Activated CD4-positive, alpha-beta T cell treated with anti-CD3 and anti-CD28 coated beads for 36 hours (primary cell): ENCODE measurements around the gene MAN2A2. TPM values are rescaled to one million over a fixed set of nuclear protein-coding genes. Genes with fewer than 3 reads are reported as not detected.
A peak's percentile ranks its signal among the peaks of the same experiment; 100 is the strongest.

Experiments used
- ATAC-seq: fragments of 200-7000 bp; cut with Tn5 transposase; one replicate; pipeline ENCODE4 v1.10.0; 2021; ENCODE audit warnings: mild to moderate bottlenecking, moderate library complexity
- CTCF ChIA-PET: fragments of 350-600 bp; sonication (Branson Sonifier 250); formaldehyde crosslinking; loops from one replicate; lab custom pipeline; 2021; ENCODE audit warnings: antibody characterized with exemption; lab: Charles Lee
- POLR2A ChIA-PET: fragments of 350-600 bp; sonication (Branson Sonifier 250); formaldehyde crosslinking; loops from one replicate; lab custom pipeline; 2021; ENCODE audit warnings: antibody characterized with exemption, inconsistent platforms; lab: Charles Lee
- DNase-seq: peaks from one replicate; pipeline ENCODE4 v3.0.0-alpha.2; 2020
- H3K27ac Mint-ChIP-seq: one replicate; pipeline ENCODE4 v1.8.0; 2021; ENCODE audit warnings: mixed read lengths
- H3K27me3 Mint-ChIP-seq: one replicate; pipeline ENCODE4 v1.8.0; 2021; ENCODE audit warnings: mixed read lengths
- H3K36me3 Mint-ChIP-seq: one replicate; pipeline ENCODE4 v1.8.0; 2021; ENCODE audit warnings: low read depth, mixed read lengths
- H3K4me1 Mint-ChIP-seq: one replicate; pipeline ENCODE4 v1.8.0; 2021; ENCODE audit warnings: mixed read lengths
- H3K4me3 Mint-ChIP-seq: one replicate; pipeline ENCODE4 v1.8.0; 2021; ENCODE audit warnings: mild to moderate bottlenecking, moderate library complexity, mixed read lengths
- H3K9me3 Mint-ChIP-seq: one replicate; pipeline ENCODE4 v1.8.0; 2021; ENCODE audit warnings: low read depth, mixed read lengths
- intact Hi-C, 2 experiments: fragments of 100-400 bp; cut with DNase I in 1 of 2; cut with micrococcal nuclease in 1 of 2; formaldehyde crosslinking; loops; one replicate each; pipeline versions ENCODE4 v1.14.2 to v1.15.1; 2022 to 2024; cut with DNase I, micrococcal nuclease
- total RNA-seq, 2 experiments: library from RNA; stranded (reverse); gene quantifications; one replicate each; pipeline ENCODE4 v1.2.3, GENCODE V29; 2021

The MAN2A2 gene
- total RNA-seq, 2 experiments from 2014 or later, result 76.6 to 104 TPM

- H3K27ac Mint-ChIP-seq, result peak overlapping the region; percentile 99
- peaks cover 26% of the 10 kb centered on the region for H3K36me3 Mint-ChIP-seq
- intact Hi-C loops, result loop anchor here (1.0 to 10.0 kb wide), 10 partner anchors 29 to 1970 kb away; partner anchors contain the start of genes AP3S2 (in 1 of the 2), CHD2 (in 1 of the 2), IDH2 (in 1 of the 2) and MAN2A2 (in 1 of the 2)
- DNase-seq, result no peak
- H3K4me1 Mint-ChIP-seq, result peaks cover 47% of the 10 kb centered on the region
- ATAC-seq, result no peak
- ChIA-PET CTCF (interaction anchor here (0.5 to 11.3 kb wide), 43 partner anchors 8 to 613 kb away, joined by 3 to 164 read pairs (median 4); partner anchors contain the start of genes BLM, FES, MAN2A2 and RCCD1), POLR2A (interaction anchor here (0.6 to 2.2 kb wide), 8 partner anchors 28 to 89 kb away, joined by 3 to 15 read pairs (median 4); partner anchors contain the start of genes MAN2A2 and PRC1)
- peak overlapping the region; percentile 99 for H3K4me3 Mint-ChIP-seq
- H3K27me3 Mint-ChIP-seq, result no peaks in the 10 kb centered on the region
- H3K9me3 Mint-ChIP-seq, result no peaks in the 10 kb centered on the region
Observed at GRCh38 chr15:90932660-90932991, 29.5 kb downstream of the MAN2A2 start.

- peak overlapping the region; percentile 49 for H3K27ac Mint-ChIP-seq
Observed at GRCh38 chr15:90933301-90933700, 30.2 kb downstream of the MAN2A2 start.

GRCh38 chr15:90934256-90934948 lies 31.3 kb downstream of the MAN2A2 start:
- H3K27me3 Mint-ChIP-seq, result no peaks in the 10 kb centered on the region
- peaks cover 29% of the 10 kb centered on the region for H3K36me3 Mint-ChIP-seq
- peak overlapping the region; percentile 86 for H3K27ac Mint-ChIP-seq
- ATAC-seq (peak; percentile 37), DNase-seq (peak; percentile 95)
- H3K9me3 Mint-ChIP-seq, result no peaks in the 10 kb centered on the region
- CTCF ChIA-PET, result interaction anchor here (0.5 to 11.3 kb wide), 27 partner anchors 9 to 1191 kb away, joined by 3 to 164 read pairs (median 5); partner anchors contain the start of genes BLM, FES, MAN2A2 and RCCD1
- intact Hi-C loops, result loop anchor here (1.0 to 10.0 kb wide), 10 partner anchors 20 to 1968 kb away; partner anchors contain the start of genes AP3S2 (in 1 of the 2), BLM (in 1 of the 2), CHD2 (in 1 of the 2) and IDH2 (in 1 of the 2)
- H3K4me3 Mint-ChIP-seq, result peak overlapping the region; percentile 63
- POLR2A ChIA-PET, result interaction anchor here (1.2 to 1.8 kb wide), 5 partner anchors 20 to 217 kb away, joined by 4 to 14 read pairs (median 7); partner anchors contain the start of genes BLM, MAN2A2 and RCCD1
- peaks cover 41% of the 10 kb centered on the region for H3K4me1 Mint-ChIP-seq

More at GRCh38 chr15:90933301-90933700, 30.2 kb downstream of the MAN2A2 start:
- Mint-ChIP-seq H3K9me3 (no peaks in the 10 kb centered on the region), H3K4me1 (peaks cover 47% of the 10 kb centered on the region), H3K27me3 (no peaks in the 10 kb centered on the region), H3K4me3 (peak overlapping the region; percentile 99), H3K36me3 (peaks cover 27% of the 10 kb centered on the region)
- DNase-seq (no peak), ATAC-seq (no peak)
- CTCF ChIA-PET, result interaction anchor here (0.6 to 11.3 kb wide), 28 partner anchors 8 to 733 kb away, joined by 3 to 164 read pairs (median 6); partner anchors contain the start of genes FES, MAN2A2 and RCCD1
- POLR2A ChIA-PET, result interaction anchor here (0.6 to 2.2 kb wide), 3 partner anchors 31 to 88 kb away, joined by 3 to 15 read pairs (median 3); partner anchors contain the start of gene MAN2A2
- intact Hi-C loops, result loop anchor here (5.0 to 10.0 kb wide), 6 partner anchors 96 to 1969 kb away; partner anchors contain the start of genes AP3S2 (in 1 of the 2), CHD2 (in 1 of the 2), IDH2 (in 1 of the 2) and NGRN (in 1 of the 2)

DNA sequence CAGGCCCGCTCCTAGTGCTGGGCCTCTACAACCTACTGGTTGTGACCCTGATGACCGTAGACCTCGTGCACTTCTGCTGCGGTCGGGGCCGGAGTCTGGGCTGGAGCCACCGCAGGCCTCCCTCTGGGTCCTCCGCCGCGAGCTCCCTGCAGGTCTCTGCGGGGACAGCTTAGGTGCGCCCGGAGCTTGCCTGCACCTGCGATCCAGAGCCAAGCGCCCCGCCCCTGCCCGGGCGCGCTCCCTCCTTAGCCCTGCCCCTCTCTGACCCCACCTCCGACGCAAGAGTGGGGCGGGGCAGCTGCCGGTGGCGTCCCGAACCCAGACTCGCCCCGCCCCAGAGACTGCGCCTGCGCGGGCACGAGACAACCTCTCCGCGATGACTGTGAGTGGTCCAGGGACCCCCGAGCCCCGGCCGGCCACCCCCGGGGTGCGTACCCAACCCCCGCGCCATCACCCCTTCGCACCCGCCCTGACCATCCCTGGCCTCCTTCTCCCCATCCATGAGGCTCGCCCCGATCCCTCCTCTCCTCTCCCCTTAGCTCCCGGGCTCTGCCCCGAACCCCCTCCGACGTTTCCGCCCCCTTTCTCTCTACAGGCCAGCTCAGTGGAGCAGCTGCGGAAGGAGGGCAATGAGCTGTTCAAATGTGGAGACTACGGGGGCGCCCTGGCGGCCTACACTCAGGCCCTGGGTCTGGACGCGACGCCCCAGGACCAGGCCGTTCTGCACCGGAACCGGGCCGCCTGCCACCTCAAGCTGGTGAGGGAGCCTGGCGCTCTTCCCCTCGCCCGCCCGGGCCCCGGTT lies 32.0 kb downstream of the MAN2A2 start, which contains the start of gene UNC45A:
Gene UNC45A (plus strand): TSS at position 337 of the 803 bp plus-strand sequence. CDS start 40 bp downstream, at position 377.
- Mint-ChIP-seq H3K4me3 (peak within 1 kb of the TSS; percentile 63), H3K9me3 (no peaks in the 10 kb centered on the region), H3K4me1 (peaks cover 36% of the 10 kb centered on the region), H3K36me3 (peaks cover 30% of the 10 kb centered on the region), H3K27me3 (no peaks in the 10 kb centered on the region), H3K27ac (peak within 1 kb of the TSS; percentile 86)
- CTCF ChIA-PET, result interaction anchor here (0.5 to 11.3 kb wide), 24 partner anchors 9 to 1192 kb away, joined by 3 to 164 read pairs (median 4); partner anchors contain the start of genes BLM, FES, MAN2A2 and RCCD1
- DNase-seq, result peak; percentile 98
- intact Hi-C loops, result loop anchor here (1.0 to 10.0 kb wide), 15 partner anchors 20 to 1967 kb away; partner anchors contain the start of genes BLM (in 2 of the 2), PRC1 (in 2 of the 2), AP3S2 (in 1 of the 2) and CHD2 (in 1 of the 2)
- ATAC-seq, result peak; percentile 77
- POLR2A ChIA-PET, result interaction anchor here (0.6 to 1.8 kb wide), 9 partner anchors 13 to 258 kb away, joined by 3 to 14 read pairs (median 6); partner anchors contain the start of genes BLM, MAN2A2 and RCCD1

DNA sequence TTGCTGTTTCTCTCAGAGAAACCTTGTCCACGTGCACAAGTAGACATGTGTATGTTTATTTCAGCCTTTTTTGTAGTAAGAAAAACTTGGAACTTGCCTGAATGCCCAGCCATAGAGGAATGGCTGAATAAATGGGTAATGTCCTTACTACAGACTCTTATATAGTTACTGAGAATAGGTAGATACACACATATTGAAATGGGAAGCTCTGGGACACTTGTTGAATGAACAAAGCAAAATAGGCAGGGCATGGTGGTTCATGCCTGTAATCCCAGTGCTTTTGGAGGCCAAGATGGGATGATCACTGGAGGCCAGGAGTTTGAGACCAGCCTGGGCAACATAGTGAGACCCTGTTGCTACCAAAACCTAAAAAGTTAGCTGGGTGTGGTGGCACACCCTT lies 33.7 kb downstream of the MAN2A2 start:
- Mint-ChIP-seq H3K27me3 (no peaks in the 10 kb centered on the region), H3K4me1 (peaks cover 24% of the 10 kb centered on the region), H3K27ac (no peak overlapping the region), H3K4me3 (peak overlapping the region; percentile 63), H3K36me3 (peaks cover 26% of the 10 kb centered on the region), H3K9me3 (no peaks in the 10 kb centered on the region)
- ChIA-PET POLR2A (interaction anchor here (0.6 kb wide), 1 partner anchor 1754 kb away, joined by 3 read pairs; no protein-coding TSS in a partner anchor), CTCF (interaction anchor here (0.7 to 11.3 kb wide), 5 partner anchors 11 to 77 kb away, joined by 3 to 164 read pairs (median 6); partner anchors contain the start of genes MAN2A2 and RCCD1)
- ATAC-seq, result no peak
- no peak for DNase-seq
- intact Hi-C loops, result loop anchor here in 1 of 2 experiments (10.0 kb wide), 1 partner anchor 1362 kb away; the partner anchor contains the start of gene TICRR

DNA sequence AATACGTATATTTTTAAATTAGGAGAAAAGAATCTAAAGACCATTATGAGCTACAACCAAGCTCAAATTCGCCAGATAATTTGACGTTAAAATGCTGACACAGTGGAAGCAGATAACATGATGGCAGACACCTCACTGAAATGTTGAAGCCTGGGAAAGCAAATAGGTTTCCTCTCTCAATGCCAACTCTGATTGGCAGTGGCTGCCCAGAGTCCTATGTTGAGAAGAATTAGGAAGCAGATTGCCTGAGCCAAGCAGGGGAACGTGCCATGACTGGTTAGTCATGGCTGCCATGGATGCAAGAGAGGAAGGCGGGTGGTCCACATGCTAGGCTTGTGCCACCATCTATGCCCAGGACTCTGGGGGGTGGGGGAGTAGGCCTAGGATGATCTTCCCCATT lies 35.2 kb downstream of the MAN2A2 start:
- Mint-ChIP-seq H3K27me3 (no peaks in the 10 kb centered on the region), H3K4me1 (peaks cover 19% of the 10 kb centered on the region), H3K4me3 (no peak overlapping the region), H3K9me3 (no peaks in the 10 kb centered on the region), H3K27ac (no peak overlapping the region), H3K36me3 (peaks cover 33% of the 10 kb centered on the region)
- ChIA-PET POLR2A (no interaction called here), CTCF (interaction anchor here (0.8 to 11.3 kb wide), 2 partner anchors 20 to 233 kb away, joined by 3 to 139 read pairs; partner anchors contain the start of gene RCCD1)
- no peak for DNase-seq
- intact Hi-C loops, result loop anchor here in 1 of 2 experiments (10.0 kb wide), 1 partner anchor 1363 kb away; the partner anchor contains the start of gene TICRR
- no peak for ATAC-seq

- no peak for DNase-seq
- ChIA-PET CTCF (interaction anchor here (0.5 to 11.3 kb wide), 4 partner anchors 19 to 235 kb away, joined by 3 to 139 read pairs (median 3); partner anchors contain the start of gene RCCD1), POLR2A (interaction anchor here (1.2 kb wide), 1 partner anchor 15 kb away, joined by 4 read pairs; the partner anchor contains the start of gene RCCD1)
- Mint-ChIP-seq H3K27me3 (no peaks in the 10 kb centered on the region), H3K36me3 (peaks cover 37% of the 10 kb centered on the region), H3K9me3 (no peaks in the 10 kb centered on the region), H3K27ac (no peak overlapping the region), H3K4me1 (peaks cover 10% of the 10 kb centered on the region), H3K4me3 (no peak overlapping the region)
- ATAC-seq, result no peak
- intact Hi-C loops, result loop anchor here in 1 of 2 experiments (10.0 kb wide), 1 partner anchor 1365 kb away; the partner anchor contains the start of gene TICRR
Observed at GRCh38 chr15:90939756-90940155, 36.7 kb downstream of the MAN2A2 start.

DNA sequence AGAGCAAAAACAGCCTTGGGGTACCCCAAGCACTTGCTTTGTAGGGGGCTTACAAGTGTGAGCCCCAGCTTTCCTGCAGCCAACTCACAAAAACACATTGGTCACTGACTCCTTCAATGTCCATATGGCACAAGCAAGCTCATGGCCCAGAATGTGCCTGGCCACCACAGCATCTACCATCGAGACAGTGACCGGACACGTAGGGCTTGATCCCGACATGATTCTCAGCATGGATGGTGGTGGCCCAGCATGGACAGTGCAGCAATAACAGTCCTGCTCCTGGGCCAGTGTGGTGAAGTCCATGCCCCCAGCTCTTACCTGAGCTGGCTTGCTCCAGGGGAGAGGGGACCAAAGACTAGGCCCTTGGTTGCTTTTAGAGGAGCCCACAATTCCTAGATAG lies 37.9 kb downstream of the MAN2A2 start:
- Mint-ChIP-seq H3K9me3 (no peaks in the 10 kb centered on the region), H3K4me1 (peaks cover 8% of the 10 kb centered on the region), H3K36me3 (peaks cover 42% of the 10 kb centered on the region), H3K4me3 (no peak overlapping the region), H3K27ac (no peak overlapping the region), H3K27me3 (no peaks in the 10 kb centered on the region)
- CTCF ChIA-PET, result interaction anchor here (0.7 to 5.1 kb wide), 5 partner anchors 7 to 293 kb away, joined by 3 to 42 read pairs (median 4); partner anchors contain the start of genes HDDC3 and UNC45A
- ATAC-seq (no peak), DNase-seq (no peak)
- POLR2A ChIA-PET, result interaction anchor here (1.4 kb wide), 1 partner anchor 10 kb away, joined by 6 read pairs; no protein-coding TSS in a partner anchor
- intact Hi-C loops, result no loop called here

- Mint-ChIP-seq H3K36me3 (peaks cover 42% of the 10 kb centered on the region), H3K4me1 (no peaks in the 10 kb centered on the region), H3K4me3 (no peak overlapping the region), H3K27me3 (no peaks in the 10 kb centered on the region), H3K27ac (no peak overlapping the region), H3K9me3 (no peaks in the 10 kb centered on the region)
- ChIA-PET CTCF (interaction anchor here (0.6 to 5.1 kb wide), 4 partner anchors 9 to 84 kb away, joined by 3 to 42 read pairs (median 5); partner anchors contain the start of genes HDDC3 and UNC45A), POLR2A (interaction anchor here (1.4 kb wide), 1 partner anchor 11 kb away, joined by 6 read pairs; no protein-coding TSS in a partner anchor)
- ATAC-seq (no peak), DNase-seq (no peak)
- intact Hi-C loops, result no loop called here
Observed at GRCh38 chr15:90942354-90943120, 39.4 kb downstream of the MAN2A2 start.
